ENCODE measurements around the gene PIK3AP1.
"Not testable (repeated sequence)": the region's sequence is repeated elsewhere in the genome, so short reads cannot be mapped to it uniquely, and the experiment has no call there.

Gene PIK3AP1

GRCh38 chr10:96570511-96570910, 149.8 kb downstream of the PIK3AP1 start:
- DNase-seq = no peak

GRCh38 chr10:96568402-96568801, 151.9 kb downstream of the PIK3AP1 start:
- DNase-seq = no peak

- DNase-seq = peak; percentile 23
Observed at GRCh38 chr10:96565774-96566173, 154.5 kb downstream of the PIK3AP1 start.

GRCh38 chr10:96560966-96561887, 159.1 kb downstream of the PIK3AP1 start:
- DNase-seq = no peak

- no peak for DNase-seq
Observed at GRCh38 chr10:96560489-96560888, 159.8 kb downstream of the PIK3AP1 start.

GRCh38 chr10:96556003-96556402, 164.3 kb downstream of the PIK3AP1 start:
- DNase-seq = no peak

GRCh38 chr10:96555330-96555729, 165.0 kb downstream of the PIK3AP1 start:
- DNase-seq = no peak

GRCh38 chr10:96548589-96548988, 171.7 kb downstream of the PIK3AP1 start:
- DNase-seq = no peak

- not testable (repeated sequence) for DNase-seq
Observed at GRCh38 chr10:96545558-96545957, 174.8 kb downstream of the PIK3AP1 start.

Measured in kidney glomerular epithelial cell (primary cell).